Osteocyte (in vitro differentiated cells): Measurements from ENCODE around the gene EP300. TPM values are rescaled to one million over a fixed set of nuclear protein-coding genes. Genes with fewer than 3 reads are reported as not detected.
A peak's percentile ranks its signal among the peaks of the same experiment; 100 is the strongest.

Experiments used
- DNase-seq: peaks from one replicate; pipeline ENCODE4 v3.0.0; 2021; ENCODE audit warnings: mixed read lengths; ENCODE audit not compliant: unreplicated experiment; ENCODE audit errors: extremely low spot score
- H3K27ac Mint-ChIP-seq: one replicate; pipeline ENCODE4 v1.8.0; 2021; ENCODE audit warnings: mild to moderate bottlenecking, mixed read lengths; ENCODE audit not compliant: unreplicated experiment
- H3K27me3 Mint-ChIP-seq: one replicate; pipeline ENCODE4 v1.8.0; 2021; ENCODE audit warnings: mixed read lengths; ENCODE audit not compliant: unreplicated experiment
- H3K36me3 Mint-ChIP-seq: one replicate; pipeline ENCODE4 v1.8.0; 2021; ENCODE audit warnings: mixed read lengths; ENCODE audit not compliant: unreplicated experiment
- H3K4me1 Mint-ChIP-seq: one replicate; pipeline ENCODE4 v1.8.0; 2021; ENCODE audit warnings: mixed read lengths; ENCODE audit not compliant: unreplicated experiment
- H3K4me3 Mint-ChIP-seq: one replicate; pipeline ENCODE4 v1.8.0; 2021; ENCODE audit warnings: mild to moderate bottlenecking, moderate library complexity, mixed read lengths; ENCODE audit not compliant: unreplicated experiment
- H3K9me3 Mint-ChIP-seq: one replicate; pipeline ENCODE4 v1.8.0; 2021; ENCODE audit warnings: mixed read lengths; ENCODE audit not compliant: unreplicated experiment
- CTCF ChIP-seq: fragments of 200-600 bp; sonication (generic); IDR thresholded peaks from 2 replicates; pipeline ENCODE4 v1.5.0; 2021; ENCODE audit warnings: antibody characterized with exemption, mild to moderate bottlenecking, moderate library complexity
- total RNA-seq: library from RNA; stranded (reverse); gene quantifications from 2 replicates; pipeline ENCODE4 v1.2.1, GENCODE V29; 2021

Gene EP300
- total RNA-seq, 1 donor from 2014 or later, result 83.4 TPM

- TF ChIP-seq CTCF, result no peak
- peak overlapping the region; percentile 50 for H3K27ac Mint-ChIP-seq
- H3K36me3 Mint-ChIP-seq, result peaks cover 26% of the 10 kb centered on the region
- H3K9me3 Mint-ChIP-seq, result no peaks in the 10 kb centered on the region
- no peaks in the 10 kb centered on the region for H3K27me3 Mint-ChIP-seq
- DNase-seq, result peak; percentile 42
- peaks cover 12% of the 10 kb centered on the region for H3K4me1 Mint-ChIP-seq
- no peak overlapping the region for H3K4me3 Mint-ChIP-seq
These were observed 89.2 kb downstream of the EP300 start for GRCh38 chr22:41181349-41182241.

- Mint-ChIP-seq H3K36me3 (peaks cover 11% of the 10 kb centered on the region), H3K4me3 (no peak overlapping the region), H3K27ac (no peak overlapping the region), H3K9me3 (no peaks in the 10 kb centered on the region), H3K27me3 (no peaks in the 10 kb centered on the region), H3K4me1 (peaks cover 12% of the 10 kb centered on the region)
- TF ChIP-seq CTCF, result no peak
- no peak for DNase-seq
These were observed 92.3 kb downstream of the EP300 start for GRCh38 chr22:41184679-41185078.

- no peaks in the 10 kb centered on the region for H3K9me3 Mint-ChIP-seq
- no peak overlapping the region for H3K4me3 Mint-ChIP-seq
- H3K4me1 Mint-ChIP-seq, result no peaks in the 10 kb centered on the region
- no peak overlapping the region for H3K27ac Mint-ChIP-seq
- no peaks in the 10 kb centered on the region for H3K36me3 Mint-ChIP-seq
- DNase-seq, result no peak
- TF ChIP-seq CTCF, result no peak
- no peaks in the 10 kb centered on the region for H3K27me3 Mint-ChIP-seq
These were observed 99.1 kb downstream of the EP300 start for GRCh38 chr22:41191467-41191866.

GRCh38 chr22:41193829-41194228, 101.4 kb downstream of the EP300 start:
- Mint-ChIP-seq H3K27ac (no peak overlapping the region), H3K36me3 (no peaks in the 10 kb centered on the region), H3K4me1 (peaks cover 12% of the 10 kb centered on the region), H3K27me3 (no peaks in the 10 kb centered on the region), H3K9me3 (no peaks in the 10 kb centered on the region), H3K4me3 (no peak overlapping the region)
- DNase-seq, result no peak
- no peak for TF ChIP-seq CTCF
